Liver (tissue), 9 donors: ENCODE measurements around the gene PPP1R14C. TPM values are rescaled to one million over a fixed set of nuclear protein-coding genes. Genes with fewer than 3 reads are reported as not detected.

ENCODE experiments used
- DNase-seq: peaks from one replicate; pipeline ENCODE4 v3.0.0-alpha.2; 2017; ENCODE audit warnings: low spot score
- H3K27ac ChIP-seq, 2 donors: one replicate each; pipeline ENCODE4 v1.7.0; 2013; ENCODE audit warnings: inconsistent platforms in 2 of 2, low read length in 2 of 2, control low read depth in 1 of 2, low read depth in 1 of 2, mild to moderate bottlenecking in 1 of 2
- H3K27me3 ChIP-seq, 4 donors: one replicate each; pipeline versions ENCODE4 v1.6.1 to v1.7.0; 2013; ENCODE audit warnings: low read length in 3 of 4, inconsistent platforms in 1 of 4, mild to moderate bottlenecking in 1 of 4, moderate library complexity in 1 of 4; ENCODE audit not compliant: control insufficient read depth in 4 of 4, insufficient read depth in 4 of 4
- H3K36me3 ChIP-seq, 4 donors: one replicate each; pipeline versions ENCODE4 v1.6.1 to v1.7.0; 2013; ENCODE audit warnings: low read length in 3 of 4, mild to moderate bottlenecking in 3 of 4, low read depth in 1 of 4, moderate library complexity in 1 of 4; ENCODE audit not compliant: control insufficient read depth in 4 of 4, insufficient read depth in 3 of 4
- H3K4me1 ChIP-seq, 4 donors: one replicate each; pipeline versions ENCODE4 v1.6.1 to v1.7.0; 2013; ENCODE audit warnings: low read length in 3 of 4, mild to moderate bottlenecking in 3 of 4, moderate library complexity in 1 of 4; ENCODE audit not compliant: control insufficient read depth in 4 of 4, insufficient read depth in 4 of 4
- H3K4me3 ChIP-seq, 3 donors: one replicate each; pipeline versions ENCODE4 v1.6.1 to v1.7.0; 2013; ENCODE audit warnings: low read length in 3 of 3, control low read depth in 1 of 3, low read depth in 1 of 3, mild to moderate bottlenecking in 1 of 3
- H3K9ac ChIP-seq, 2 donors: one replicate each; pipeline ENCODE4 v1.7.0; 2013; ENCODE audit warnings: low read length in 2 of 2, mild to moderate bottlenecking in 2 of 2, moderate library complexity in 2 of 2, control low read depth in 1 of 2, low read depth in 1 of 2
- H3K9me3 ChIP-seq, 4 donors: one replicate each; pipeline versions ENCODE4 v1.6.1 to v1.7.0; 2013; ENCODE audit warnings: low read length in 3 of 4; ENCODE audit not compliant: control insufficient read depth in 4 of 4
- EGR1 ChIP-seq, 2 donors: IDR thresholded peaks; 2 replicates each; pipeline ENCODE4 v1.6.1; 2016 to 2018; ENCODE audit warnings: antibody characterized with exemption in 2 of 2, low read depth in 2 of 2
- FOXA1 ChIP-seq: IDR thresholded peaks from 2 replicates; pipeline ENCODE4 v1.6.1; 2016; ENCODE audit warnings: antibody characterized with exemption
- FOXA2 ChIP-seq: IDR thresholded peaks from 2 replicates; pipeline ENCODE4 v1.6.1; 2016; ENCODE audit warnings: antibody characterized with exemption
- GABPA ChIP-seq, 2 donors: IDR thresholded peaks in 1 of 2; conservative IDR thresholded peaks in 1 of 2; 2 replicates each; pipeline ENCODE4 v1.6.1; 2016; ENCODE audit warnings: antibody characterized with exemption in 2 of 2, mild to moderate bottlenecking in 1 of 2, moderate library complexity in 1 of 2
- HNF4A ChIP-seq, 2 donors: conservative IDR thresholded peaks; 2 replicates each; pipeline ENCODE4 v1.6.1; 2016; ENCODE audit warnings: antibody characterized with exemption in 2 of 2, mild to moderate bottlenecking in 2 of 2
- HNF4G ChIP-seq: IDR thresholded peaks from 2 replicates; pipeline ENCODE4 v1.6.1; 2016; ENCODE audit warnings: antibody characterized with exemption
- JUND ChIP-seq, 2 donors: IDR thresholded peaks; 2 replicates each; pipeline ENCODE4 v1.6.1; 2016; ENCODE audit warnings: antibody characterized with exemption in 2 of 2
- MAX ChIP-seq: IDR thresholded peaks from 2 replicates; pipeline ENCODE4 v1.6.1; 2016; ENCODE audit warnings: antibody characterized with exemption
- NR2F2 ChIP-seq: IDR thresholded peaks from 2 replicates; pipeline ENCODE4 v1.6.1; 2016; ENCODE audit warnings: antibody characterized with exemption
- RAD21 ChIP-seq, 2 donors: IDR thresholded peaks; 2 replicates each; pipeline ENCODE4 v1.6.1; 2016; ENCODE audit warnings: antibody characterized with exemption in 2 of 2, mild to moderate bottlenecking in 2 of 2
- RXRA ChIP-seq, 2 donors: IDR thresholded peaks; 2 replicates each; pipeline ENCODE4 v1.6.1; 2017 to 2018; ENCODE audit warnings: antibody characterized with exemption in 2 of 2, mild to moderate bottlenecking in 1 of 2
- SP1 ChIP-seq: IDR thresholded peaks from 2 replicates; pipeline ENCODE4 v1.6.1; 2018; ENCODE audit warnings: antibody characterized with exemption, mild to moderate bottlenecking
- TAF1 ChIP-seq: conservative IDR thresholded peaks from 2 replicates; pipeline ENCODE4 v1.6.1; 2016; ENCODE audit warnings: antibody characterized with exemption, mild to moderate bottlenecking
- YY1 ChIP-seq: IDR thresholded peaks from 2 replicates; pipeline ENCODE4 v1.6.1; 2016; ENCODE audit warnings: antibody characterized with exemption, mild to moderate bottlenecking
- ZBTB33 ChIP-seq: IDR thresholded peaks from 2 replicates; pipeline ENCODE4 v1.6.1; 2016; ENCODE audit warnings: antibody characterized with exemption
- WGBS: extraction: QIAGEN DNeasy Blood & Tissue Kit; methylation state at CpG from one replicate; pipeline ENCODE4 v1.1.7; 2013; 5-methylcytosine and 5-hydroxymethylcytosine counted together
- polyA plus RNA-seq, 2 donors: library from polyadenylated mRNA; stranded (reverse) in 1 of 2; unstranded in 1 of 2; fragments of 200-250 nt in 1 of 2; fragments of >200 nt in 1 of 2; fragmentation: Nextera tagmentation in 1 of 2; extraction: Ambion mirVana in 1 of 2; gene quantifications; one replicate each; pipeline versions ENCODE4 v1.2.1 to v1.2.3, GENCODE V29; 2013 to 2015
- total RNA-seq, 2 donors: library from RNA; depleted of rRNA; stranded (reverse); fragments of >200 nt; gene quantifications; one replicate each; pipeline ENCODE4 v1.2.3, GENCODE V29; 2014
- TF ChIP-seq, protein P1 (sequence below): IDR thresholded peaks from 2 replicates; pipeline ENCODE4 v1.6.1; 2016; ENCODE audit warnings: antibody characterized with exemption
- TF ChIP-seq, protein P2 (sequence below): IDR thresholded peaks from 2 replicates; pipeline ENCODE4 v1.6.1; 2016; ENCODE audit warnings: antibody characterized with exemption, mild to moderate bottlenecking
- TF ChIP-seq, protein P3 (sequence below): fragments of 150-350 bp; IDR thresholded peaks from 2 replicates; pipeline ENCODE4 v1.5.1; 2017; ENCODE audit warnings: improper control_type of control experiment, low read depth, low read length; ENCODE audit not compliant: missing input control
- donor health status: healthy.
- donor health status: healthy.
- donor health status: healthy.
- donor health status: healthy.
- donor health status: healthy.

The PPP1R14C gene
- total and polyA plus RNA-seq, 4 donors, result 0.05 TPM; not detected in 3

DNA sequence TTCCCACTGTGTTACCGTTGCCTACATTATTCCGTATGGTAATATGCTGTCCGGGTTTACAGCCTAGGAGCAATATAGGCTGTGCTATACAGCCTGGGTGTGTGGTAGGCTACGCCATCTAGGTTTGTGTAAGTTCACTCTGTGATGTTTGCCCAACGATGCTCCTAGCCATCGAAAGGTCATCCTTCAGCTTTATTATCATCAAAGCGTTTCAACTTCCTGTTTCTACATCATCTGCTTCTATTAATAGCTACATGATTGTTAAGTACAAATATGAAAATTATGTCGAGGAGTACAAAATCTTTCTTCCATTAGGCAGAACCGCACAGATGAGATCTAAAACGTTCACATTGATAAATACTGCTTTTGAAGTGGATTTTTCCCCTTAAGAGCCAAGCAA lies 69.9 kb downstream of the PPP1R14C start:
- WGBS, result 70% methylated on average over 10 of the region's 10 CpGs
- no peaks in the 10 kb centered on the region for H3K36me3 ChIP-seq
- H3K4me3 ChIP-seq, result no peak overlapping the region
- no peaks in the 10 kb centered on the region for H3K9me3 ChIP-seq
- H3K27me3 ChIP-seq, result no peaks in the 10 kb centered on the region
- no peak for DNase-seq
- no peak overlapping the region for H3K9ac ChIP-seq
- H3K4me1 ChIP-seq, result no peaks in the 10 kb centered on the region
- no peak overlapping the region for H3K27ac ChIP-seq
- TF ChIP-seq NR2F2 (no peak), TAF1 (no peak), RXRA (IDR thresholded peaks at IDR 0.05) (no peak), FOXA1 (no peak), ZBTB33 (no peak), HNF4G (no peak), HNF4A (conservative IDR thresholded peaks at IDR 0.05) (no peak), EGR1 (IDR thresholded peaks at IDR 0.05; ENCODE audit: low read depth in 2 of 2) (no peak), YY1 (no peak), RAD21 (IDR thresholded peaks at IDR 0.05) (no peak), JUND (IDR thresholded peaks at IDR 0.05) (no peak), MAX (no peak), SP1 (no peak), GABPA (IDR thresholded peaks at IDR 0.05 in 1 of 2, conservative IDR thresholded peaks at IDR 0.05 in 1 of 2) (no peak)
- TF ChIP-seq, protein P1, sequence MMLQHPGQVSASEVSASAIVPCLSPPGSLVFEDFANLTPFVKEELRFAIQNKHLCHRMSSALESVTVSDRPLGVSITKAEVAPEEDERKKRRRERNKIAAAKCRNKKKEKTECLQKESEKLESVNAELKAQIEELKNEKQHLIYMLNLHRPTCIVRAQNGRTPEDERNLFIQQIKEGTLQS, result no peak
- TF ChIP-seq, protein P2, sequence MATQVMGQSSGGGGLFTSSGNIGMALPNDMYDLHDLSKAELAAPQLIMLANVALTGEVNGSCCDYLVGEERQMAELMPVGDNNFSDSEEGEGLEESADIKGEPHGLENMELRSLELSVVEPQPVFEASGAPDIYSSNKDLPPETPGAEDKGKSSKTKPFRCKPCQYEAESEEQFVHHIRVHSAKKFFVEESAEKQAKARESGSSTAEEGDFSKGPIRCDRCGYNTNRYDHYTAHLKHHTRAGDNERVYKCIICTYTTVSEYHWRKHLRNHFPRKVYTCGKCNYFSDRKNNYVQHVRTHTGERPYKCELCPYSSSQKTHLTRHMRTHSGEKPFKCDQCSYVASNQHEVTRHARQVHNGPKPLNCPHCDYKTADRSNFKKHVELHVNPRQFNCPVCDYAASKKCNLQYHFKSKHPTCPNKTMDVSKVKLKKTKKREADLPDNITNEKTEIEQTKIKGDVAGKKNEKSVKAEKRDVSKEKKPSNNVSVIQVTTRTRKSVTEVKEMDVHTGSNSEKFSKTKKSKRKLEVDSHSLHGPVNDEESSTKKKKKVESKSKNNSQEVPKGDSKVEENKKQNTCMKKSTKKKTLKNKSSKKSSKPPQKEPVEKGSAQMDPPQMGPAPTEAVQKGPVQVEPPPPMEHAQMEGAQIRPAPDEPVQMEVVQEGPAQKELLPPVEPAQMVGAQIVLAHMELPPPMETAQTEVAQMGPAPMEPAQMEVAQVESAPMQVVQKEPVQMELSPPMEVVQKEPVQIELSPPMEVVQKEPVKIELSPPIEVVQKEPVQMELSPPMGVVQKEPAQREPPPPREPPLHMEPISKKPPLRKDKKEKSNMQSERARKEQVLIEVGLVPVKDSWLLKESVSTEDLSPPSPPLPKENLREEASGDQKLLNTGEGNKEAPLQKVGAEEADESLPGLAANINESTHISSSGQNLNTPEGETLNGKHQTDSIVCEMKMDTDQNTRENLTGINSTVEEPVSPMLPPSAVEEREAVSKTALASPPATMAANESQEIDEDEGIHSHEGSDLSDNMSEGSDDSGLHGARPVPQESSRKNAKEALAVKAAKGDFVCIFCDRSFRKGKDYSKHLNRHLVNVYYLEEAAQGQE, result no peak
- TF ChIP-seq, protein P3, sequence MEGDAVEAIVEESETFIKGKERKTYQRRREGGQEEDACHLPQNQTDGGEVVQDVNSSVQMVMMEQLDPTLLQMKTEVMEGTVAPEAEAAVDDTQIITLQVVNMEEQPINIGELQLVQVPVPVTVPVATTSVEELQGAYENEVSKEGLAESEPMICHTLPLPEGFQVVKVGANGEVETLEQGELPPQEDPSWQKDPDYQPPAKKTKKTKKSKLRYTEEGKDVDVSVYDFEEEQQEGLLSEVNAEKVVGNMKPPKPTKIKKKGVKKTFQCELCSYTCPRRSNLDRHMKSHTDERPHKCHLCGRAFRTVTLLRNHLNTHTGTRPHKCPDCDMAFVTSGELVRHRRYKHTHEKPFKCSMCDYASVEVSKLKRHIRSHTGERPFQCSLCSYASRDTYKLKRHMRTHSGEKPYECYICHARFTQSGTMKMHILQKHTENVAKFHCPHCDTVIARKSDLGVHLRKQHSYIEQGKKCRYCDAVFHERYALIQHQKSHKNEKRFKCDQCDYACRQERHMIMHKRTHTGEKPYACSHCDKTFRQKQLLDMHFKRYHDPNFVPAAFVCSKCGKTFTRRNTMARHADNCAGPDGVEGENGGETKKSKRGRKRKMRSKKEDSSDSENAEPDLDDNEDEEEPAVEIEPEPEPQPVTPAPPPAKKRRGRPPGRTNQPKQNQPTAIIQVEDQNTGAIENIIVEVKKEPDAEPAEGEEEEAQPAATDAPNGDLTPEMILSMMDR, result no peak

- Histone ChIP-seq H3K9ac (no peak overlapping the region), H3K27ac (no peak overlapping the region), H3K4me1 (no peaks in the 10 kb centered on the region), H3K9me3 (no peaks in the 10 kb centered on the region), H3K27me3 (no peaks in the 10 kb centered on the region), H3K4me3 (no peak overlapping the region), H3K36me3 (no peaks in the 10 kb centered on the region)
- WGBS, result 74% methylated on average over 1 of the region's 1 CpG
- DNase-seq, result no peak
- TF ChIP-seq MAX (no peak), NR2F2 (no peak), RXRA (IDR thresholded peaks at IDR 0.05) (no peak), FOXA2 (no peak), YY1 (no peak), TAF1 (no peak), EGR1 (IDR thresholded peaks at IDR 0.05; ENCODE audit: low read depth in 2 of 2) (no peak), SP1 (no peak)
- TF ChIP-seq, protein P1, result no peak
- TF ChIP-seq, protein P3, result no peak
- TF ChIP-seq, protein P2, result no peak
Measured at GRCh38 chr6:150213301-150213700, 70.5 kb downstream of the PPP1R14C start.
